K562 (cell line): Measurements from ENCODE around the gene DOK7. TPM values are rescaled to one million over a fixed set of nuclear protein-coding genes. Genes with fewer than 3 reads are reported as not detected.

Experiments
- ATAC-seq: fragments of 200-7000 bp; cut with Tn5 transposase; 3 replicates; pipeline ENCODE4 v1.9.1; 2020; ENCODE audit warnings: moderate library complexity
- BruUV-seq: library from RNA; stranded (reverse); fragments of 400-500 nt; replicated peaks from 2 replicates; lab custom pipeline; 2021; lab: Mats Ljungman, UMichigan
- CTCF ChIA-PET: fragments of 300-600 bp; formaldehyde crosslinking; extraction: SDS; loops from one replicate; lab custom pipeline; 2021; ENCODE audit warnings: low intra/inter-chr PET ratio; lab: Yijun Ruan, JAX
- POLR2A ChIA-PET: fragments of 300-600, 350-650 bp; sonication (Branson Sonifier 250); formaldehyde crosslinking; extraction: SDS; loops from one replicate; lab custom pipeline; 2021; ENCODE audit warnings: antibody characterized with exemption, inconsistent platforms; lab: Yijun Ruan, JAX
- DNase-seq, 4 experiments: peaks; one replicate each; pipeline versions ENCODE4 v3.0.0 to v3.0.0-alpha.2; 2011 to 2018; ENCODE audit warnings: low spot score in 3 of 4, mixed read lengths in 3 of 4; ENCODE audit errors: extremely low read depth in 1 of 4
- FAIRE-seq: peaks from 2 replicates; lab custom pipeline; 2011; peaks lifted over from hg19 to GRCh38; lab: Jason Lieb, UNC
- H2AFZ ChIP-seq: 2 replicates; pipeline ENCODE4 v1.6.0; 2011; ENCODE audit warnings: low read depth, low read length, control low read depth, inconsistent platforms
- H3K27ac ChIP-seq: fragments of 200-600 bp; 3 replicates; pipeline ENCODE4 v1.8.0; 2011; ENCODE audit warnings: low read depth, mild to moderate bottlenecking, control low read depth, inconsistent platforms, low read length, moderate library complexity, mixed read lengths; ENCODE audit errors: extremely low read depth
- H3K27me3 ChIP-seq, 2 experiments: fragments of 300-600 bp in 1 of 2; 2 replicates in 1 of 2; 3 replicates in 1 of 2; pipeline versions ENCODE4 v1.6.0 to v1.8.0; 2011; ENCODE audit warnings: inconsistent platforms in 2 of 2, low read length in 2 of 2, mild to moderate bottlenecking in 1 of 2, mixed read lengths in 1 of 2, moderate library complexity in 1 of 2; ENCODE audit not compliant: control insufficient read depth in 2 of 2, insufficient read depth in 2 of 2
- H3K36me3 ChIP-seq: fragments of 300-600 bp; 3 replicates; pipeline ENCODE4 v1.8.0; 2011; ENCODE audit warnings: mild to moderate bottlenecking, low read length, inconsistent platforms; ENCODE audit not compliant: control insufficient read depth, insufficient read depth
- H3K4me1 ChIP-seq, 2 experiments: fragments of 200-600 bp in 1 of 2; replicated peaks in 1 of 2; 2 replicates in 1 of 2; 3 replicates in 1 of 2; pipeline versions ENCODE4 v1.5.1 to v1.8.0; 2011; ENCODE audit warnings: inconsistent platforms in 2 of 2, low read length in 2 of 2, mild to moderate bottlenecking in 1 of 2, mixed read lengths in 1 of 2, moderate library complexity in 1 of 2; ENCODE audit not compliant: control insufficient read depth in 2 of 2, insufficient read depth in 2 of 2
- H3K4me2 ChIP-seq: 2 replicates; pipeline ENCODE4 v1.6.1; 2011; ENCODE audit warnings: low read length, control low read depth, inconsistent platforms, mixed read lengths; ENCODE audit not compliant: insufficient read depth
- H3K4me3 ChIP-seq: fragments of 200-600 bp; sonication (generic), shearing (Covaris generic); 2 replicates; pipeline ENCODE4 v1.5.1; 2016; ENCODE audit warnings: control low read depth, inconsistent platforms
- H3K79me2 ChIP-seq: fragments of 200-600 bp; 3 replicates; pipeline ENCODE4 v1.8.0; 2011; ENCODE audit warnings: low read length, inconsistent platforms; ENCODE audit not compliant: control insufficient read depth, insufficient read depth
- H3K9ac ChIP-seq, 2 experiments: 2 replicates each; pipeline versions ENCODE4 v1.6.0 to v1.6.1; 2011; ENCODE audit warnings: low read depth in 2 of 2, low read length in 2 of 2, control low read depth in 1 of 2, inconsistent platforms in 1 of 2, mild to moderate bottlenecking in 1 of 2, mixed read lengths in 1 of 2; ENCODE audit not compliant: insufficient read depth in 1 of 2
- H3K9me1 ChIP-seq: one replicate; pipeline ENCODE4 v1.6.0; 2011; ENCODE audit warnings: inconsistent platforms, mild to moderate bottlenecking, low read length, moderate library complexity; ENCODE audit not compliant: control insufficient read depth, insufficient read depth
- H3K9me3 ChIP-seq: replicated peaks from 2 replicates; pipeline ENCODE4 v1.5.1; 2011; ENCODE audit warnings: low read depth, low read length, inconsistent platforms; ENCODE audit not compliant: control insufficient read depth, insufficient read depth
- H4K20me1 ChIP-seq: replicated peaks from 2 replicates; pipeline ENCODE4 v1.6.1; 2011; ENCODE audit warnings: low read length, inconsistent platforms, mixed read lengths; ENCODE audit not compliant: control insufficient read depth, insufficient read depth
- BRF2 ChIP-seq: IDR thresholded peaks from 3 replicates; pipeline ENCODE4 v1.6.1; 2011; ENCODE audit warnings: borderline replicate concordance, mild to moderate bottlenecking; ENCODE audit not compliant: insufficient read length, insufficient read depth
- E2F6 ChIP-seq, 2 experiments: IDR thresholded peaks; 2 replicates each; pipeline ENCODE4 v1.6.1; 2011; ENCODE audit warnings: borderline replicate concordance in 1 of 2, control low read depth in 1 of 2, low read depth in 1 of 2, low read length in 1 of 2, mild to moderate bottlenecking in 1 of 2, mixed read lengths in 1 of 2, moderate library complexity in 1 of 2; ENCODE audit not compliant: insufficient read depth in 1 of 2, insufficient read length in 1 of 2, poor library complexity in 1 of 2, severe bottlenecking in 1 of 2; ENCODE audit errors: extremely low read depth in 1 of 2
- KDM5B ChIP-seq: fragments of 200-600 bp; sonication (generic); IDR thresholded peaks from 2 replicates; pipeline ENCODE4 v1.6.1; 2012; ENCODE audit warnings: low read depth, mild to moderate bottlenecking, moderate library complexity, low read length, control low read depth, inconsistent platforms; ENCODE audit not compliant: insufficient replicate concordance
- NCOA1 ChIP-seq: fragments of 450-650 bp; IDR thresholded peaks from 2 replicates; pipeline ENCODE4 v1.6.1; 2016; ENCODE audit warnings: low read depth
- POLR2G ChIP-seq: fragments of 200-400 bp; formaldehyde crosslinking; IDR thresholded peaks from 2 replicates; pipeline ENCODE4 v1.6.1; 2017; ENCODE audit warnings: low read depth, mild to moderate bottlenecking, antibody characterized with exemption, low read length, moderate library complexity
- USF2 ChIP-seq: sonication (generic); formaldehyde crosslinking; IDR thresholded peaks from 2 replicates; pipeline ENCODE4 v1.5.0; 2020; ENCODE audit warnings: missing genetic modification reagents
- ZNF184 ChIP-seq: sonication (generic); formaldehyde crosslinking; IDR thresholded peaks from 2 replicates; pipeline ENCODE4 v1.5.0; 2020; ENCODE audit warnings: missing genetic modification reagents
- ZNF3 ChIP-seq: fragments of 250-450 bp; sonication (Bioruptor Pico); IDR thresholded peaks from 2 replicates; pipeline ENCODE4 v1.5.0; 2021; ENCODE audit warnings: mild to moderate bottlenecking, moderate library complexity
- WGBS: fragments of 100-300 bp; shearing (Covaris generic); methylation state at CpG from one replicate; pipeline ENCODE4 v1.1.6; 2016; ENCODE audit warnings: low coverage, mixed read lengths; ENCODE audit not compliant: insufficient coverage; ENCODE audit errors: missing lambda C conversion rate; 5-methylcytosine and 5-hydroxymethylcytosine counted together
- in situ Hi-C: fragments of 300-500 bp; cut with MboI; formaldehyde crosslinking; loops from 4 replicates; pipeline ENCODE4 v1.15.0; 2018; ENCODE audit warnings: inconsistent platforms, mixed read lengths
- intact Hi-C: fragments of 100-400 bp; cut with micrococcal nuclease; formaldehyde crosslinking; loops from 2 replicates; pipeline ENCODE4 v1.14.2; 2022
- polyA plus RNA-seq, 8 experiments: library from polyadenylated mRNA; depleted of rRNA in 4 of 8; stranded (reverse) in 5 of 8; unstranded in 3 of 8; fragments of >200 nt; fragmentation: Nextera tagmentation in 2 of 8; fragmentation: Illumina TruSeq in 1 of 8; extraction: Ambion mirVana in 2 of 8; extraction: Trizol in 1 of 8; gene quantifications; 2 replicates each; pipeline versions ENCODE4 v1.2.1 to v1.2.3, GENCODE V29; 2011 to 2014; ENCODE audit warnings: inconsistent platforms in 1 of 8, missing spikeins in 1 of 8
- total RNA-seq, 7 experiments: library from RNA; depleted of rRNA in 6 of 7; stranded (reverse); fragments of >200 nt in 6 of 7; fragmentation: Illumina TruSeq in 2 of 7; extraction: Trizol in 2 of 7; gene quantifications; 2 replicates each; pipeline versions ENCODE4 v1.2.1 to v1.2.3, GENCODE V29; 2011 to 2021; ENCODE audit warnings: low replicate concordance in 1 of 7

DOK7 gene
- total and polyA plus RNA-seq, 9 of the 15 experiments (the other 6 are each of a cell fraction or from before 2014, with no cell fraction given): not detected

- peaks cover 10% of the 10 kb centered on the region; the same call in 1 of the 3 replicates for H3K36me3 ChIP-seq
- H3K9ac ChIP-seq: no peak overlapping the region
- intact Hi-C loops: no loop called here
- in situ Hi-C loops: no loop called here
- H2AFZ ChIP-seq: no peak overlapping the region
- CTCF ChIA-PET: no interaction called here
- WGBS: 53% methylated on average over 17 of the region's 20 CpGs
- DNase-seq (peak in 2 of 4 experiments; percentile 71 to 72), FAIRE-seq (no peak), ATAC-seq (peak; percentile 11; the same call in 2 of the 3 replicates)
- H3K4me3 ChIP-seq: no peak overlapping the region
- no TSS peak for BruUV-seq
- no peak overlapping the region for H3K4me2 ChIP-seq
- H4K20me1 ChIP-seq: peaks cover 26% of the 10 kb centered on the region; the same call in 1 of the 2 replicates
- no peaks in the 10 kb centered on the region for H3K9me1 ChIP-seq
- peaks cover 0 to 71% of the 10 kb centered on the region in 2 experiments; a peak in 2 of 5 replicates for H3K4me1 ChIP-seq
- no peaks in the 10 kb centered on the region for H3K79me2 ChIP-seq
- peak in 1 of 2 experiments; percentile 42 for TF ChIP-seq E2F6 (IDR thresholded peaks at IDR 0.05; ENCODE audit: borderline replicate concordance in 1 of 2, extremely low read depth in 1 of 2, insufficient read depth in 1 of 2, insufficient read length in 1 of 2, low read depth in 1 of 2, low read length in 1 of 2, poor library complexity in 1 of 2, severe bottlenecking in 1 of 2)
- peak; percentile 44 for TF ChIP-seq USF2 (CRISPR knock-in tag)
- no peak for TF ChIP-seq ZNF3 (CRISPR knock-in tag)
- TF ChIP-seq POLR2G: peak; percentile 42; the same call in 1 of the 2 replicates
- TF ChIP-seq NCOA1: no peak
- TF ChIP-seq ZNF184 (CRISPR knock-in tag): no peak
- no peak for TF ChIP-seq BRF2
- no peak for TF ChIP-seq KDM5B
- POLR2A ChIA-PET: interaction anchor here (0.6 to 0.8 kb wide), 2 partner anchors 370 to 465 kb away, joined by 3 to 4 read pairs; no protein-coding TSS in a partner anchor
- H3K9me3 ChIP-seq: no peaks in the 10 kb centered on the region
- H3K27ac ChIP-seq: no peak overlapping the region
- H3K27me3 ChIP-seq: peaks cover 3 to 27% of the 10 kb centered on the region in 2 experiments; a peak in 4 of 5 replicates
Observed at GRCh38 chr4:3498901-3499510, 35.9 kb downstream of the DOK7 start.
